ENCODE measurements around the gene KCNMA1.

The KCNMA1 gene

DNA sequence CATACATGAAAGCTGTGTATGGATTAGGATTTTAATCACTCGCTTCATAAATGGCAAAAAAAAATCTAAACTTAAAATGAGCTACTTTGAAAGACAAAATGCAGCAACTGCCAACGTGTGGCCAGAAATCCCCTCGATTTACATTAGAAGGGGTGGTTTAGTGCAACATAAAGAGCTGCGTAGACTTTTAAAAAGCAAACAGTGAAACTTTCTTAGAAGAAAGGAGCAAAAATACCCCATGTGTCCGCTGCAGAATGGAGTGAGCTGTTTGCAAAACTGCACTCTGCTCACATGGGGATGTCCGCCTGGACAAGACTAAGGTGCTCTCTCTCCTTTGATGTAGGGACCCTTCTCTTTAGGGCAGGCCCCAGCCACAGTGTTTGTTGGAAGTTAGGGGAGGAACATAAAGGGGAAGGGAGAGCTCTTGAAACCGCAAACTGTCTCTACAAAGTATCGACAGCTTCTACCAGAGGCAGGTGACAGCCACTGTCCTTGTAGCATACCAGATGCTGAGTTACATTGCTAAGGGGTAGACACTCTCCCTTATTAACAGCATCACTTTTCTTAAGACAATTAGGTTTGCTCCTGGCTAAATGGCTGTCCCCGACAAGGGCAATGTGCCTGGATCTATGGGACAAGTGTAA, 528.1 kb downstream of the KCNMA1 start:
- no peak for DNase-seq (ENCODE audit: low read depth)

DNA sequence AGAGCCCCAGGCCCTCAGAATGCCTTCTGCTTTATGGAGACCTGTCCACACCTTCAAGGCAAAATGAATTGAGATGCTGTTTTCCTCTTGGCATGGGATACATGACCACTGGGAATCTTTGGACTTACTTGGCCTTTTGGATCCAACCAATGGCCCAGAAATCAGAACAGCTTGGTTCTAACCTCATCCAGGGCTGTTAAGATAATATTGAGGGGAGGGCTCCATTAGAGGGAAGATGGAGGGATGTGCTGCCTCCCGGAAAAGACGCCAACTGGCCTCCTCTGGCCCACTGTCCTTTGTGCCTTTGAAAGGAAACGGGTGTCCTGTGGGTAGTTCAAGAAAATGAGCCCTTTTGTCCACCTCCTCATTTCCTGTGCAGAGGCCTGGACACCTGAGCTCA, 530.9 kb downstream of the KCNMA1 start:
- DNase-seq (ENCODE audit: low read depth), result no peak

DNA sequence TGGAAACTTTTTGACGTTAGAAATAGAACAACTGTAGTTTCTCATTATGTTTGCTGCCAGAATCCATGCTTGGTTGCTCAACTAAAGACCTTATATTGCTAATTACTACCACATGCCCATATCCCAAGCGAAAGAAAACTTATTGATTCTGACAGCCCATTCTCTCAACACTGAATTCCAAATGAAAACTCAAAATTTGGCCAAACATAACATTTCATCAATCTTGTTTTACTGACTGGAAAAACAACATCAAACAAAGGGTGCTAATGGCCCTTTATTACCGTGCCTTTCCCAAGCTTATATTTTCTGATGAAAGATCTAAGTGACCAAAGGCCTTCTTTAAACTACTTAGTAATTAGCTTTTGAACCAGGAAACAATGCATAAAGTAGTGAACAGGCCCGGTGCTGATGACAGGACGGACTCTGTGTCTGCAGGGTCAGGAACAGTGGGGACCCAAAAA, 531.8 kb downstream of the KCNMA1 start:
- DNase-seq (ENCODE audit: low read depth), result no peak

DNA sequence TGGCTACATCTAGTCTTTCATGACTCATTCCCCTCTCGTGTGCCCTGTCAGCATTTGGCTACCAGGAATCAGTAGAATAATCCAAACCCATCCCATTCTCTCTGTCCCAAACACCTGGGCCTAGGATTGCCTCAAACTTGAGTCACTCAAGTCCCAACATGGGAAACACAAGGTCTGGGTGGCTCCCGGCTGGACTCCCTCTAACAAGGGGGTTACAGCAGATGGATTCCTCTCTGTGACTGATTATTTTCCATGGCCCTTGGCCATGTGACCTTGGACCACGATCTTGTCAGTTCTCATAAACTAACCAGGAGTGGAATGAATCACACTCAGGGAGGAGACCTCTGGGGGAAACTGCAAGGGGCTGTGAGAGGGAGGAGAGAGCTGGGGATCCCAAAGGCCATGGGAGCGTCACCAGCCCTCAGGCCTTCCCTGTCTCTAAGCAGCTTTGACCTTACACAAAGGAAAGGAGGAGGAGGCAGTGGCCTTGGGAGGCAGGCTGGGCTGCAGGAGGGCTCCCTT, 533.1 kb downstream of the KCNMA1 start:
- no peak for DNase-seq (ENCODE audit: low read depth)

DNA sequence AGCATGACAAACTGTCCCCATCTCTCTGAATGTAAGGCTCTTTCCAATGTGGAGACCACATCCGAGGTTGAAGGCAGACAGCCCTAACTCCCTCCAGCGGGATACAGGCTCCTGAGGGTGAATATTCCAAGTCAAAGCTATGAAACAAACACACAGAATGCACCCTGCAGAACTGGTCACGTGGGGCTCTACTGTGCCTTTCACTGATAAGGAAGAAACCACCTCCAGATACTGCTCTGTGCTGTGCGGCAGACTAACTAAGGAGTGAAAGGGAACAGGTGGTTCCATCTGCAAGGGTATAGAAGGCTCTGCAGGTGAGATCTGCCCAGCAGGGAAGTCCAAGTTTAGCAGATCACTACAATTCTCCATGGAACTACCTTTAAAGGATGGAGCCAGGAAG, 534.4 kb downstream of the KCNMA1 start:
- DNase-seq (ENCODE audit: low read depth), result no peak

DNA sequence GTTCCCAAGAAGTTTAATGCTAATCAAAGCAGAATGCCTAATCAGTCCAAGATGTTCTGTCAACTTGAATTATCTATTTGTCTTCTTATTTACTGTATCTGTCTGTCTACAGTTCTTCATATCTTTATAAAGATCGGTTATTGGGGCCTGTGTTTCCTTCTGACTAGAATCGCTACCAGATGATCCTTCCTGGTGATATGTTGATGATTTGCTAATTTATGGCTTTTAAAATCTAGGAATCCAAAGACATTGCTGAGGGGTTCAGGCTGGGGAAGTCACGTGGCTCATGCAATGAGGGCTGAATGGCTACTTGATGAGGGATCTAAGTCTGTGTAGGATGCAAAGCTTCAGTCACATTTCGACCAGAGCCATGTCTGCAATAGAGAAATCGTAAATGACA, 536.3 kb downstream of the KCNMA1 start:
- DNase-seq (ENCODE audit: low read depth), result no peak

DNA sequence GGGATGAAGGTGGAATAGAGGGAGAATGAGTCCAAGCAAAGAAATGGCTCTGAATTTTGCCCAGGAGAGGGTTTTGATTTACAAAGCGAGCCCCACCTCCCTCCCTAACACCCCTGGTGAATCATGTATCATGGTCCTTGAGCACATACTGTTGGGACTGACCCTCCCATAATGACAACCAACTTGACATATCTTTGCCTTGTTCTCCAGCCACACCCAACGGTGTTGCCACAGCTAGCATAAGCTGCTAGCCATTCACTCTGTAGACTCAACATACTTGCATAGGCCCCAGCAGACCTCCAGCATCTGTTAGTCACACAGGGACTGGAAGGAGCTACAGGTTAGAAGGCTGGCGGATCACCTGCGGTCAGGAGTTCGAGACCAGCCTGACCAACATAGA, 538.5 kb downstream of the KCNMA1 start:
- DNase-seq (ENCODE audit: low read depth), result no peak

DNA sequence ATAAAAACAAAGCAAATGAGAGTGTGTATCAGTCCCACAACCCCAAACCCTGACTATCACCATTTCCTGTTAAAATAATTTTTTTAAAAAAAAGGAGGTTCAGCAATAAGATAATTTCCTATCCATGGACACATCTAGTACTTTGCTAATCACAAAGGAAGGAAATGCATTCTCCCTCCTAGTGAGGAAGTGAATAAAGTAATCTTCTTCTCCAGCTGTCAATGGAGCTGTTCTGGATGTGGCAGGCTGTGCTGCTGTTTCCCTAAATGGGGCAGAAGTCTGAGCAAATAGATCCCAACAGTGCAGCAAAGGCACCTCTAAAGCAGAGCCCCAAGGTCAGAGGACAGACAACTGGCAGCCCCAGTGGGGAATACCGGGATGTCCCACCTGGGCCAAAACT, 540.0 kb downstream of the KCNMA1 start:
- DNase-seq (ENCODE audit: low read depth), result no peak

DNA sequence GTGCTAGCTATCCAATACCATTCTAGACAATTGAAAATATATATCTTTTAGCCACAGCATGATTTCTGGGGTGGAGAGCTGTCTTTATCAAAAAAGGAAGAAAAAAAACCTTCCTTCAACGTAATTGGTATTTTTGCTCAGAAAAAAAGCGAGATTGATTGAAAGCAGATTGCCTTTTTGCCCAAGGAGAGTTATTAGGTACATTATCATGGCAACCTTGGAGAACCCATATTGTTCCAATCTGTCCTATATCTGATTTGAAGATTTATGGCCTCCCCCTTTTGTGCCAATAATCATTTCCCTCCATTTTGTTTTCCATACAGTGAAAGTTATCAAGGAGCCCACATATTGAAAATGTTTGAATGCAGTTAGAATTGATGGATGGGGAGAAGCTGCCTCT, 544.5 kb downstream of the KCNMA1 start:
- DNase-seq (ENCODE audit: low read depth), result no peak

DNA sequence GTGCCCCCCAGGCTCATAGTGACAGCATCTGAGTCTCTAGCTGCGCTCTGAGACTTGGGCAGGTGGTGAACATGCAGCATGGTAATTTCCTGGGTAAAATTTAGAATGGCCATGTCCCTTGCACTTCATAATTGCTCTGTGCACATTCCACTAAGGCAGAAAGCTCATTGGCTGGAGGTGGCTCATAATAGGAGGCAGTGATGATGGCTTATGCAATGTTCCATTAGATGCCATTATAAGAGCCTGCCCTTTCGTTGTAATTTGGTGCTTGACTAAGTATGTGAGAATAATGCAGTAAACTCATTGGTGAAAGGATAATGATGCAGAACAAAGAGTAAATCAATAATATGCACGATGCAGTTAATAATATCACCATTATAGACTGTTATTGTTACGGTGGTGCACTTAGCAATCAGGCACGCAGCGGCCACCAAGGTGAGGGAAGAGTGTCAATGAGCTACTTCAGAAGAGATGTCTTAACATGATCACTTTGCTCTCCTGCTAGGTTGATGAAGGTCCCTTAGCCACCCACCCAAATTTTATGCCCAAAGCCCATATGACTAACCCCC, 545.9 kb downstream of the KCNMA1 start:
- DNase-seq (ENCODE audit: low read depth), result no peak

DNA sequence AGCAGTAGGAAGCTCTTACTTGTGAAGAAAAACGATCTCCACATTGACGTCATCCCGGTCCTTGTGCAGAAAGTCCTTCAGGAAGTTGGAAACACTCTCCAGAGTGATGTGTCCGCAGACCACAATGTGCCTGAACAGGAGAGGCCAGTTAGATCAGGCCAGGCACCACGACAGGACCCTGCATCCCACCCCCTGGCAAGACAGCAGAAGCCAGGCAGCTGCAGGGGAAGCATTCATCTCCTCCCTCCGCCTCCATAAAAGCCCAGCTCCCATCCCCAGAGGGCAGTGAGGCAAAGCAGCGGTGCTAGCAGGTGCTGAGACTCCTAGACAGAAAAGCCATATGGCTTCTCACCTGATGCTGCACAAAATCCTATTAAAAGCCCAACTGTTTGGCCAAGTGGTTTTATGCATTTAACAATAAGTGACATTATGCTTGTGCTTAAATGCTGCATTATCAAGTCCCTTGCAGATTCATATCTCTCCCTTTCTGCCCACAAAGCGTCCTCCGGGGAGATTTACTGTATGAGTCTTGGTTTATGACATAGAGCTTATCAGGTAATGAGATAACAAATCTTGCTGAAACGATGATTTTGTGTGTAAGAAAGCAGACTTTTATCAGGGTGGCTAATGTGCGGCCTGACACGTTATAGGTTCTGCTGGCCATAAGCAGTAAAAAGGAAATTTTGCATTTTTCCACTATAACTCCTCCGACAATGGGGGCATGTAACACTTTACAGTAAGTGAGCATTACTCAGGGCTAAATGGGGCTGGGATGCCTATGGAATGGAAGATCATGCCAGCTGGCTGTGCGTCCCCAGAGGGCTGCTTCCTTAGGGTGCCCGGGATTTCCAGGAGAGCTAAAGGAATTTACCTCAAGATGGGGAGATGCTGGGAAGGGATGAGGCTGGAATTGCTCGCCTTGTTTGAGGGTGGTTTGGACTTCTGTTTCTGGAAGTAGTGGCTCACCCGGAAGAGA, 546.9 kb downstream of the KCNMA1 start:
- no peak for DNase-seq (ENCODE audit: low read depth)

DNA sequence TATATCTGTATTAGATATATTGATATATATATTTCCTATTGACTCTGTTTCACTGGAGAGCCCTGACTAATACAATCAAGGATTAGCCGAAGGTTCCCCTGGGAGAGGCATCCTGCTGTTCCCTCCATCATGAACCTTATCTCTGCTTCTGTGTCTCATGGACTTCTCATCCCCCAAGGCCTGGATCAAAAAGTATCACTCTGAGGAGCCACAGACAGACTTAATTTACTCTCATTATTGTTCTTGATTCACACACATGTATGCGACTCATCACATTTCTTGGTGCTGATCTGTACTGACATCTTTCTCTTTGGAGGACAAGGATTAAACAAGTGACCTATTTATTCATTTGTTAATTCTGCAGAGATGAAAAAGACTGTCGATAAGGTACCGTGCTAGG, 550.2 kb downstream of the KCNMA1 start:
- no peak for DNase-seq (ENCODE audit: low read depth)

DNA sequence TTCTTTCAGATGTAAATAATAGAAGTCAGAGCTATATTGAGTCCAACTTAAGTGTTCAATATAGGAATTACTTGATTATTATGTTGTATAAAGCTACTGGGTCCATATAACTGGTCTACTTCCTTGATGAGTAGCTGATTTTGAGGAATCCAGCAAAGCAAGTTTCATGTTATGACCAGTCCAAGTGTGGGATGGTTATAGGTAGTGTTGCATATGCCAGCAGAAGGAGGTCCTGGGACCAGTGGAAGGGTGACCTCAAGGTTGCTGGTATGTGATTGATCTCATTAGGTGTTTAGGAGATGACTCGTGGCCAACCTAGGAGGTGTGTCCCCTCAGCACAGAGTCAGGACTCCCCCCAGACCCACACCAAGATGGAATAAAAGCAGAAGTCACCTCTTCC, 551.5 kb downstream of the KCNMA1 start:
- DNase-seq (ENCODE audit: low read depth), result no peak

DNA sequence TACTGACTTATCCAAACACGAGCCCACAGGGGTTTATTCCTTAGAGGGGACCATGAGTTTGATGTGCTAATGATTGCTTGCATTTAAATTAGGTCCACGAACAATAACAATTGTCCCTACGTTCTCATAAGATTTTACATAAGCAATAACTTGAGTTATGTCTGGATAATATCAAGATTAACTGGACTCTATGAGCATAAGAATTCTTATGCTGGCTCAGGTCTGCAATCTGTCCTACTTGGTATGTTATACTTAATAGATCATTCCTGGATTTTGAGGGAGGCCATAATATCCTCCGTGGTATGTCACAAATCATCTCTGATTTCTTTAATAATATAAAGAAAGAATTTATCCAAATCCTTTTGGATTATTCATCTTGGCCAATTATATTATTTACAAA, 552.3 kb downstream of the KCNMA1 start:
- no peak for DNase-seq (ENCODE audit: low read depth)

DNA sequence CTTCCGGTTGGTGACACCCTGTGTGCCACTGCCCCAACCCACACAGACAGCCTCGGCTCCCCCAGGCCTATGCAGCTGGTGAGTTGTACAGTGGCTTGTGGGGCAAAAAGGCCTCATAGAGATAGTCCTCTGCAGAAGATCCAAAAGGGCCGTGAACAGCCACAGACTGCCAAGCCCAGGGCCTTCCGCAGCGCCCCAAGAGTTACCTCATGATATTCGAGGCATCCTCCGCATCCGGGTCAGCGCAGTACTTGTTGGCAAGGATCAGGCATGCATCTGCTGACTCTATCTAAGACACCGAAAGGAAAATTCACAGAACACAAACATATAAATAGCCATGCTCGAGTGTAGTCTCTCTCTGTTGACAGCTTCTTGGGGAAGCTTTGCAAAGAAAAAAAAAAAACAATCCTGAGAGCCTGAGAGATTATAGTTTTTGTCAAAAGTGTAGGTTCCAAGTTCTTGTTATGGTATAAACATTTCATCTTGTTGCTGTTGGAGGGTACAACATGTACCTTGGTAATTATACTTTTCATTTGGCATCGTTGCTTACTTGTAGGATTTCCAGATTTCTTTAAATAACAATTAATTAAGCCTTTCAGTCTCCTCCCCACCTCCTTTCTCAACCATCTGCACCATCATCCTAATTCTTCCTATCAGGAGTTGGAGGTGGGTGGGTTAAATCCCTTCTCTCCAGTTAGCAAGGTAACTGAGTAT, 553.0 kb downstream of the KCNMA1 start:
- no peak for DNase-seq (ENCODE audit: low read depth)

DNA sequence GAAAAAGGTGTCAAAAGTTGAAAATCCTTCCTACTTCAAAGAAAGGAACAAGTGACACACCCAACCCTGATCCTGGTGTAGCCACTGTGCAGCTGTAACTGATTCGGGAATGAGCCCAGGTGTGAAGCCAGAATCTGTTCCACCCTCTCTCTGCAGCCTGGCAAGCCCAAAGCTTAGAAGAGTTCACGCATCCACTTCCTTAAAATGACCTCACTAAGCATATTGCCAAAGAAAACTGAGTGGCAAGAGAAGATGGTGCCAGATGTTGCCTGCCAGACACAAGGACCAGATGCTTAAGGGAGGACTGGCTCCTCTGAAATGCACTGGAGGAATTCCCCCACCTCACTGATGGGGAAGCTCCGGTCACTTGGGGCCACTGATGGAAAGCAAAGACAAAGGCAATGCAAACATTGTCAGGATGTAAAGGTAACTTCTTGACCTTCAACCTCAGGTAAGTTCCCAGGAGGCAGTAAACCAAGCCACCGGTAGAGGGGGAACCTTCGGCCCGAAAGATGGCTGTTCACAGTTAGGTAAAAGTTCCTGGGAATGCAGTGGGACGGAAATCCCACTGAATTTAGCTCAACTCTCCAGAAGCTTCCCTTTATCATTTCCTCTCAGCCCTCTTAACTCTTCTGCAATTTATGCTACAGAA, 554.9 kb downstream of the KCNMA1 start:
- DNase-seq (ENCODE audit: low read depth), result no peak

DNA sequence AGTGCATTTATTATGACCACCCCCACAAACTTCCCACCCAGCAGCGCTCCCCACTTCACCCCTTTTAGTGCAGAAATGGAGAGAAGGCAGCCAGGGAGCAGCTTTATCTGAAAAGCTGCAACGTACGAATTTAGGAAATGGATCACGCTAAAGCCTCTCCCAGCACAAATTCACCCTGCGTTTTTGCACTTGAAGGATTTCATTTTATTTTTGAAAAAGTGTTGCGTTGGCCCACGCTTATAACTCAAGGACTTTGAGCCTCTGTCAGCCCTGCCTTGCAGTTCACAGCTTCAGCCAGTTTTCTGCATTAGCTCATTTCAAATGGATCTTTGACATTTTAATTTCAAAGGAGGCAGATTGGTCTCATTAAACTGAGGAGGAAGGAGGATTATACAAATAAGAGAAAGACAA, 556.1 kb downstream of the KCNMA1 start:
- DNase-seq (ENCODE audit: low read depth), result no peak

DNA sequence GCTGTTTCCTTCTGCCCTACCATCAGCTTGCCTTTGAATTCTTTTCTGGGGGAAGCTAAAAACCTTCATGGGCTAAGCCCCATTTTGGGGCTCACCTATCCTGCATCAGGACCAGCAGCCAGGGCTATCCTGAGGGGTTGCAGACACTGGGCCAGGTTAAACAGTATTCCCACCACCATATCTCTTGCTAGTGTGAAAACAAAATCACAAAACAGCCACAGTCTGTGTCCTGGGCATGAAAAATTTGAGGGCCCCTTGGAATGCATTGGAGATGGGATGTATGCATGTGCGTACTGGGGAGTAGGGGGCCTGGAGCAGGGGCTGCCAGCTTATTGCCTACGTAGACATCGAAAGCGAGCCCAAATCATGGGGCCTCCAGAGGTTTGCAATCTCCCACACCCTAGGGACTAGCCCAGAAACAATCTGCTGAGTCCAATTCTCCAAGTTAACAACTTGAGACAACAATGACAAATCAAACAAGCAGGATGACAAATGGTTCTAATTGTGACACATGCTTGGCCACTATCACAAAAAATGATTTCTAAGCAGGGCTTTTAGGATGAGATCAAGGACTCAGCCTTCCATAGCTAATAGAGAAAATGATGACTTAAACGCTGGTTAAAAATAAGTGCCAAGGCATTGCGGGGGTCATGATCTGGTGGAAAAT, 557.1 kb downstream of the KCNMA1 start:
- no peak for DNase-seq (ENCODE audit: low read depth)

DNA sequence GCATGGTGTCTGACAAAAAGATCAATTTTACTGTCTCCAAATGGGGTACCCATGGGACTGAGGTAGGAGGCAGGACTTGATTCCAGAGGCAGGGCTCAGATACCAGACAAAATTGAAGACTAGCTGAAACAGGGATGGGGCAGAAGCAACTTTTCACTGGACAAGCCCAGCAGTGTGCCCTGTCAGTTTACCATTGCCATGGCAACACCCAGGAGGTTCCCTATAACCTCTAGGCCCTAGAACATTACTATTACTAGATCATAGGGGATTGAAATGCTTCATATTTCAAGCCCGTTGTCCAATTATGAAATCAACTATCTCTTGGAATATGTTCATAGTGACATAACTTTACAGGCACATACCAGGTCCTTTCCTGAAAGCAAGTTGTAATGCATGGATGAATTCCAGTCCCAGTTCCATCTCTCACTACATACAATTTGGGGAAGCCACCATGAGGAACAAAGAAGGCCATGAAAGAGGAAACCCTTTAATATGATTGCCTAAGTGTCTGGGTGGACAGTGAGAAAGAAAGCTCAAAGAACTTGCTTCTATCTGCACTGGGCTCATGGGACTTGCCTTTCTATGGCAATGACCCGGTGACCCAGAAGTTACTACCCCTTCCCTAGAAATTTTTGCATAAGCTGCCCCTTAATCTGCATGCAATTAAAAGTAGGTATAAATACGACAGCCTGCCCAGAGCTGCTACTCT, 557.9 kb downstream of the KCNMA1 start:
- DNase-seq (ENCODE audit: low read depth), result no peak

DNA sequence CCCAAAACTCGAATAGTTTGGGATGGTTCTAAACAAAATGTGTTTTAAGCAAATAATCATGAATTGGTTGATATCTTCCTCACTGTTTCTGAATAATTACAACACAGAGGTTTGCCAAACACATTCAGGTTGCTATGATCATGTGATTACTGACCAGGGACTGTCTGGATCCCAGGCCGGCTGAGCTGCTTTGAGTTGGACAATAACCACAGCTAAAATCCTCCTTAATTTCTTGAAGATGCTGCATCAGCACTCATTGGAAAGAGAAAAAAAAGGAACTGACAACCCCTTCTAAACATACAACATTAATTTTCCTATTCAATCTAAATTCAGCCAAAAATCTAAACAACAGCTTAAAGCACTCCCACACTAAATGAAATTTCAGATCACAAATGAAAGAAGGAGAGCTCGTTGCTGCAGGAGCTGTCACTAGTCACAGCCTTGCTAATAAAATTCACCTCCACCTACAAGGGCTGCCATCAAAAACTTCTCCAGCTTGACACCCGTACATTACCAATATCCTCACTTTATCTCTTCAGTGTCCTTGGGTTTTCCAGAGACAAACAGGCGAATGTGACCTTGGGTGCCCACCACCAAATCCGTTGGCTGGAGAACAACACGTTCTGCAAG, 560.2 kb downstream of the KCNMA1 start:
- DNase-seq (ENCODE audit: low read depth), result no peak
